CD4-positive, CD25-positive, alpha-beta regulatory T cell (primary cell): ENCODE measurements around the gene FAF1. TPM values are rescaled to one million over a fixed set of nuclear protein-coding genes. Genes with fewer than 3 reads are reported as not detected.

Experiments used
- ATAC-seq, 2 donors: fragments of 150-1000 bp; cut with Tn5 transposase; one replicate each; pipeline ENCODE4 v1.10.0; 2021; ENCODE audit warnings: low read depth in 2 of 2, moderate number of reproducible peaks in 2 of 2, moderate library complexity in 1 of 2
- DNase-seq, 3 donors: peaks; one replicate each; pipeline versions ENCODE4 v3.0.0 to v3.0.0-alpha.2; 2012 to 2022; ENCODE audit warnings: mixed read lengths in 1 of 3
- H3K27ac ChIP-seq: one replicate; pipeline ENCODE4 v1.7.0; 2013; ENCODE audit warnings: mild to moderate bottlenecking, low read length; ENCODE audit not compliant: insufficient read depth, poor library complexity, severe bottlenecking
- H3K27me3 ChIP-seq: one replicate; pipeline ENCODE4 v1.7.0; 2013; ENCODE audit warnings: low read length; ENCODE audit not compliant: control insufficient read depth, insufficient read depth
- H3K36me3 ChIP-seq: one replicate; pipeline ENCODE4 v1.7.0; 2013; ENCODE audit warnings: mild to moderate bottlenecking, low read length, moderate library complexity; ENCODE audit not compliant: control insufficient read depth, insufficient read depth
- H3K4me1 ChIP-seq: 2 replicates; pipeline ENCODE4 v1.7.0; 2013; ENCODE audit warnings: mild to moderate bottlenecking, low read length; ENCODE audit not compliant: insufficient read depth, control insufficient read depth, poor library complexity, severe bottlenecking
- H3K4me3 ChIP-seq: one replicate; pipeline ENCODE4 v1.7.0; 2013; ENCODE audit warnings: low read depth, mild to moderate bottlenecking, low read length, moderate library complexity
- H3K9me3 ChIP-seq, 2 experiments: 1 replicate in 1 of 2; 2 replicates in 1 of 2; pipeline ENCODE4 v1.7.0; 2013; ENCODE audit warnings: low read length in 2 of 2, mild to moderate bottlenecking in 1 of 2, moderate library complexity in 1 of 2; ENCODE audit not compliant: control insufficient read depth in 2 of 2
- H3K27ac Mint-ChIP-seq, 3 donors: one replicate each; pipeline ENCODE4 v1.8.0; 2020 to 2022; ENCODE audit warnings: mild to moderate bottlenecking in 3 of 3, mixed read lengths in 3 of 3, moderate library complexity in 2 of 3
- H3K27me3 Mint-ChIP-seq: one replicate; pipeline ENCODE4 v1.8.0; 2022; ENCODE audit warnings: mild to moderate bottlenecking, mixed read lengths
- H3K36me3 Mint-ChIP-seq: one replicate; pipeline ENCODE4 v1.8.0; 2020; ENCODE audit warnings: mixed read lengths
- H3K4me1 Mint-ChIP-seq, 4 donors: one replicate each; pipeline ENCODE4 v1.8.0; 2020 to 2022; ENCODE audit warnings: mixed read lengths in 4 of 4, mild to moderate bottlenecking in 1 of 4
- H3K4me3 Mint-ChIP-seq, 4 donors: one replicate each; pipeline ENCODE4 v1.8.0; 2020 to 2022; ENCODE audit warnings: mild to moderate bottlenecking in 4 of 4, mixed read lengths in 4 of 4, moderate library complexity in 3 of 4
- H3K9me3 Mint-ChIP-seq, 7 donors: one replicate each; pipeline ENCODE4 v1.8.0; 2020 to 2022; ENCODE audit warnings: mixed read lengths in 7 of 7, mild to moderate bottlenecking in 3 of 7, moderate library complexity in 2 of 7
- polyA plus RNA-seq, 4 donors: library from polyadenylated mRNA; unstranded; fragments of 300-500 nt; fragmentation: Illumina TruSeq; gene quantifications; one replicate each; pipeline ENCODE4 v1.2.3, GENCODE V29; 2021
- total RNA-seq: library from RNA; stranded (reverse); gene quantifications from one replicate; pipeline ENCODE4 v1.2.3, GENCODE V29; 2022

FAF1 gene
- total and polyA plus RNA-seq, 5 donors from 2014 or later: 28.9 to 58.2 (median 54.3) TPM

- no peaks in the 10 kb centered on the region for H3K4me1 ChIP-seq
- H3K36me3 Mint-ChIP-seq: no peaks in the 10 kb centered on the region
- H3K27me3 ChIP-seq: peaks cover 4% of the 10 kb centered on the region
- H3K27ac ChIP-seq: no peak overlapping the region
- ATAC-seq (no peak), DNase-seq (no peak)
- no peak overlapping the region for H3K4me3 Mint-ChIP-seq
- no peaks in the 10 kb centered on the region for H3K4me1 Mint-ChIP-seq
- H3K9me3 ChIP-seq: no peaks in the 10 kb centered on the region
- peaks cover 0 to 2% (median 0%) of the 10 kb centered on the region in 7 donors for H3K9me3 Mint-ChIP-seq
- no peak overlapping the region for H3K4me3 ChIP-seq
- no peak overlapping the region for H3K27ac Mint-ChIP-seq
- H3K27me3 Mint-ChIP-seq: no peaks in the 10 kb centered on the region
- no peaks in the 10 kb centered on the region for H3K36me3 ChIP-seq
Measured at GRCh38 chr1:50995651-50996050, 35.6 kb upstream of the FAF1 start.

GRCh38 chr1:50994997-50995396, 34.9 kb upstream of the FAF1 start:
- DNase-seq: no peak
- H3K4me3 ChIP-seq: no peak overlapping the region
- no peak for ATAC-seq
- no peaks in the 10 kb centered on the region for H3K9me3 ChIP-seq
- Mint-ChIP-seq H3K9me3 (peaks cover 0 to 2% (median 0%) of the 10 kb centered on the region in 7 donors), H3K27ac (no peak overlapping the region), H3K27me3 (no peaks in the 10 kb centered on the region), H3K36me3 (no peaks in the 10 kb centered on the region), H3K4me3 (no peak overlapping the region), H3K4me1 (no peaks in the 10 kb centered on the region)
- no peaks in the 10 kb centered on the region for H3K36me3 ChIP-seq
- no peaks in the 10 kb centered on the region for H3K4me1 ChIP-seq
- no peak overlapping the region for H3K27ac ChIP-seq
- H3K27me3 ChIP-seq: peaks cover 4% of the 10 kb centered on the region

GRCh38 chr1:50993645-50994044, 33.6 kb upstream of the FAF1 start:
- H3K36me3 Mint-ChIP-seq: no peaks in the 10 kb centered on the region
- DNase-seq: no peak
- no peak for ATAC-seq
- Histone ChIP-seq H3K4me1 (no peaks in the 10 kb centered on the region), H3K9me3 (no peaks in the 10 kb centered on the region), H3K27me3 (peaks cover 4% of the 10 kb centered on the region), H3K27ac (no peak overlapping the region), H3K4me3 (no peak overlapping the region), H3K36me3 (no peaks in the 10 kb centered on the region)
- no peaks in the 10 kb centered on the region for H3K27me3 Mint-ChIP-seq
- no peak overlapping the region for H3K4me3 Mint-ChIP-seq
- peaks cover 0 to 2% (median 0%) of the 10 kb centered on the region in 7 donors for H3K9me3 Mint-ChIP-seq
- no peaks in the 10 kb centered on the region for H3K4me1 Mint-ChIP-seq
- H3K27ac Mint-ChIP-seq: no peak overlapping the region

GRCh38 chr1:50992532-50993318, 32.7 kb upstream of the FAF1 start:
- no peaks in the 10 kb centered on the region for H3K4me1 Mint-ChIP-seq
- Histone ChIP-seq H3K27ac (no peak overlapping the region), H3K4me3 (no peak overlapping the region), H3K27me3 (peaks cover 4% of the 10 kb centered on the region), H3K9me3 (no peaks in the 10 kb centered on the region), H3K36me3 (no peaks in the 10 kb centered on the region), H3K4me1 (no peaks in the 10 kb centered on the region)
- no peak for DNase-seq
- H3K4me3 Mint-ChIP-seq: no peak overlapping the region
- H3K27ac Mint-ChIP-seq: no peak overlapping the region
- no peaks in the 10 kb centered on the region for H3K36me3 Mint-ChIP-seq
- no peak for ATAC-seq
- H3K27me3 Mint-ChIP-seq: no peaks in the 10 kb centered on the region
- H3K9me3 Mint-ChIP-seq: peaks cover 0 to 2% (median 0%) of the 10 kb centered on the region in 7 donors

GRCh38 chr1:50989694-50990093, 29.6 kb upstream of the FAF1 start:
- Mint-ChIP-seq H3K4me3 (no peak overlapping the region), H3K36me3 (no peaks in the 10 kb centered on the region), H3K9me3 (no peaks in the 10 kb centered on the region), H3K27me3 (peaks cover 13% of the 10 kb centered on the region), H3K4me1 (peaks cover 0 to under 1% (median 0%) of the 10 kb centered on the region in 4 donors), H3K27ac (no peak overlapping the region)
- H3K9me3 ChIP-seq: no peaks in the 10 kb centered on the region
- no peaks in the 10 kb centered on the region for H3K36me3 ChIP-seq
- no peaks in the 10 kb centered on the region for H3K4me1 ChIP-seq
- H3K27me3 ChIP-seq: no peaks in the 10 kb centered on the region
- DNase-seq: no peak
- H3K4me3 ChIP-seq: no peak overlapping the region
- no peak overlapping the region for H3K27ac ChIP-seq
- ATAC-seq: no peak

- no peaks in the 10 kb centered on the region for H3K9me3 Mint-ChIP-seq
- no peaks in the 10 kb centered on the region for H3K4me1 ChIP-seq
- DNase-seq (no peak), ATAC-seq (no peak)
- H3K27ac ChIP-seq: no peak overlapping the region
- no peak overlapping the region for H3K4me3 Mint-ChIP-seq
- H3K9me3 ChIP-seq: no peaks in the 10 kb centered on the region
- H3K36me3 ChIP-seq: no peaks in the 10 kb centered on the region
- no peak overlapping the region for H3K4me3 ChIP-seq
- no peak overlapping the region for H3K27ac Mint-ChIP-seq
- H3K36me3 Mint-ChIP-seq: no peaks in the 10 kb centered on the region
- H3K27me3 ChIP-seq: peaks cover 3% of the 10 kb centered on the region
- peaks cover 0 to 5% (median 0%) of the 10 kb centered on the region in 4 donors for H3K4me1 Mint-ChIP-seq
- H3K27me3 Mint-ChIP-seq: peaks cover 16% of the 10 kb centered on the region
Measured at GRCh38 chr1:50986653-50987052, 26.6 kb upstream of the FAF1 start.

- H3K9me3 Mint-ChIP-seq: no peaks in the 10 kb centered on the region
- DNase-seq: no peak
- peaks cover 22% of the 10 kb centered on the region for H3K27me3 Mint-ChIP-seq
- Histone ChIP-seq H3K9me3 (no peaks in the 10 kb centered on the region), H3K4me3 (no peak overlapping the region), H3K36me3 (no peaks in the 10 kb centered on the region), H3K27me3 (peaks cover 3% of the 10 kb centered on the region), H3K4me1 (no peaks in the 10 kb centered on the region), H3K27ac (no peak overlapping the region)
- no peak overlapping the region for H3K4me3 Mint-ChIP-seq
- no peak for ATAC-seq
- H3K27ac Mint-ChIP-seq: no peak overlapping the region
- H3K4me1 Mint-ChIP-seq: peaks cover 0 to 5% (median 0%) of the 10 kb centered on the region in 4 donors
- H3K36me3 Mint-ChIP-seq: no peaks in the 10 kb centered on the region
Measured at GRCh38 chr1:50985094-50985493, 25.0 kb upstream of the FAF1 start.

- H3K9me3 Mint-ChIP-seq: peaks cover 0 to 3% (median 0%) of the 10 kb centered on the region in 7 donors
- peaks cover 3% of the 10 kb centered on the region for H3K27me3 ChIP-seq
Measured at GRCh38 chr1:50983219-50983802, 23.2 kb upstream of the FAF1 start.

More at GRCh38 chr1:50983219-50983802, 23.2 kb upstream of the FAF1 start:
- DNase-seq (no peak), ATAC-seq (no peak)
- H3K4me3 Mint-ChIP-seq: no peak overlapping the region
- no peak overlapping the region for H3K27ac Mint-ChIP-seq
- Histone ChIP-seq H3K27ac (no peak overlapping the region), H3K9me3 (no peaks in the 10 kb centered on the region), H3K36me3 (no peaks in the 10 kb centered on the region), H3K4me3 (no peak overlapping the region), H3K4me1 (peaks cover 7% of the 10 kb centered on the region)
- H3K36me3 Mint-ChIP-seq: no peaks in the 10 kb centered on the region
- H3K27me3 Mint-ChIP-seq: peaks cover 38% of the 10 kb centered on the region
- H3K4me1 Mint-ChIP-seq: peaks cover 7 to 14% (median 9%) of the 10 kb centered on the region in 4 donors
